HK-2 (cell line): Measurements from ENCODE around the gene VPREB1.
"Not testable (repeated sequence)": the region's sequence is repeated elsewhere in the genome, so short reads cannot be mapped to it uniquely, and the experiment has no call there.

Experiments used
- DNase-seq: peaks from one replicate; pipeline ENCODE4 v3.0.0-alpha.2; 2018; ENCODE audit not compliant: unreplicated experiment

Gene VPREB1

DNA sequence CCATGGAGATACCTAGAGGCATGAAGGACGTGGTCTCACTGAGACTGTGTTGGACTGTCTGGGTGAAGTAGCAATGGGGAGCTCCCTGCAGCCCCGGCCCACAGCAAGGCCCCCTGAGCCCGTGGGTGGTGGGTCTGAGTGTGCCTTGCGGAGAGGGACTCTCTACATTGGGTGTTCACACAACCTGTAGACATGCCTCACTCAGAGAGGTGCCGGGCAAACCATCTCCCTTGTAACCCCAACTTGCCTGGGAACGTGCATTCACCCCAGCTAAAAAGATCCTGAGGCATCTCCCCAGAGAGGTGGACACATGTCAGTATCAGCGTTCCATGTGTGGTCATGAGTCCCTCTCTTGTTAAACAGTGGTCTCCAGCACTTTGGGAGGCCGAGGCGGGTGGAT, 2.1 kb downstream of the VPREB1 start:
- DNase-seq = no peak

DNA sequence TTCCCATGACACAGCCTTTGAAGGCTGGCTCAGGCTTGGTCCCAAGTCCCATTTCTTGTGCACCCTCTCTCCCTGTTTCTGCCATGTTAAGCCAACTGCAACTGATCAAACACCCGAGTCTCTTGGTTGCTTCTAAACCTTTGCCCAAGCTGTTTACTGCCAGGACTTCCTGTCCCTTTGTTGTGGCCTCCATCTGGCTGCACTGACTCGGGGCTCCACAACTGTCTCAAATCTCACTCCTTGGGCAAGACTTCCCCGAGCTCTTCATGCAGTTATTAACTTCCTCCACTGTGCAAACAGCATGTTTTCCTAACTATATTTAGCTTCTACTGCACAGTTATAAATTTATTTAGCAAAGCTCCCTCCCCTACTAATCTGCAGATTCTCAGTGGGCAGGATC, 4.3 kb downstream of the VPREB1 start:
- DNase-seq = no peak

DNA sequence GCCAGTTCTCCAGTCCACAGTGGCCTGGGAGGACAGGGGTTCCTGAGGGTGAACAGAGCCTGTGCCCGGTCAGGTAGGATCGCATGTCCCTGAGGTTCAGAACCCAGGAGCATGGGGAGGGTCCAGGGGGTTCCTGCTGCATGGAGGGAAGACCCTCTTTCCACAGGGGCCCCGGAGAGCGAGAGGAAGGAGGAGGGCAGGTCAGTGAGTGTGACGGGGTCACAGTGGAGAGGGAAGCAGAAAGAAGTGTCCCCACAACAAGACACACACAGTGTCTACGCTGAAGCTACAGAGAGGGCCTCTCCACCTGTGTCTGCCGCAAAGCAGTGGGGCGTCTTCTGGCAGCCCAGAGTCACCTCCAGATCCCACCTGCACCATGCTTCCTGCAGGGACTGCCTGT, 6.1 kb downstream of the VPREB1 start:
- DNase-seq = not testable (repeated sequence)

GRCh38 chr22:22256133-22256532, 11.5 kb downstream of the VPREB1 start:
- DNase-seq = not testable (repeated sequence)

GRCh38 chr22:22258597-22259415, 14.2 kb downstream of the VPREB1 start:
- DNase-seq = not testable (repeated sequence)

GRCh38 chr22:22260169-22260568, 15.6 kb downstream of the VPREB1 start:
- DNase-seq = not testable (repeated sequence)

GRCh38 chr22:22260586-22260985, 16.0 kb downstream of the VPREB1 start:
- DNase-seq = not testable (repeated sequence)

DNA sequence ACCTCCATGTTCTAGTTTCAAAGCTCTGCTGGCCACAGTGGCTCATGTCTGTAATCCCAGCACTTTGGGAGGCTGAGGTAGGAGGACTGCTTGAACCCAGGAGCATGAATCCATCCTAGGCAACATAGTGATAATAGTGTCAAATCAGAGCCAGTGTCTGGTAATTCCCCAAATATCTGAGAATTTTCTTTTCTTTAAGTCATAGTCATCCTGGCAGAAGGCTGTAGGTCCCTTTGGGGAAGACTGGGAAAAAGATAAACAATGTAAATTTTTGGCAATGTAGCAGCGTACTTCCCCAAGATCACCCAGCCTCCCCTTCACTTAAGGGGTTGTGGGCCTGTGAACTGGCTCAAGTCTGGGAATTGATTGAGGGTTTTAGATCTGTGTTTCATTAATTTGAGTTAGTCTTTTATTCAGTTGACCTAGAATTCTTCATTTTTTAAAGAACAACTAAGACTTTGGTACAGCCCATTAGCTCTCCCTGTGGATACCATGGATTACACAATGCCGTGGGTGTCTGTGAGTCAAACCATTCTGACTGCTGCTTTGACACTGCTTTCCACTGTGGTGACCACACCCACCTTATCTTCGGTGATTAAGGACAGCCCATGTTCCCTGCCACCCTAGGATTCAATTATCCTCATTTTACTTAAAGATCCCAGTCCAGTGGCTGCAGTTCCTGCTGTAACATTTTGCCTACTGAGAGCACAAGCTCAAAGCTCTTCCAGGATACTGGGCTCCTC, 17.9 kb downstream of the VPREB1 start:
- not testable (repeated sequence) for DNase-seq

GRCh38 chr22:22263823-22264222, 19.2 kb downstream of the VPREB1 start:
- not testable (repeated sequence) for DNase-seq

GRCh38 chr22:22270036-22270676, 25.6 kb downstream of the VPREB1 start:
- DNase-seq = not testable (repeated sequence)

- DNase-seq = not testable (repeated sequence)
Measured at GRCh38 chr22:22277423-22277822, 32.8 kb downstream of the VPREB1 start.

DNA sequence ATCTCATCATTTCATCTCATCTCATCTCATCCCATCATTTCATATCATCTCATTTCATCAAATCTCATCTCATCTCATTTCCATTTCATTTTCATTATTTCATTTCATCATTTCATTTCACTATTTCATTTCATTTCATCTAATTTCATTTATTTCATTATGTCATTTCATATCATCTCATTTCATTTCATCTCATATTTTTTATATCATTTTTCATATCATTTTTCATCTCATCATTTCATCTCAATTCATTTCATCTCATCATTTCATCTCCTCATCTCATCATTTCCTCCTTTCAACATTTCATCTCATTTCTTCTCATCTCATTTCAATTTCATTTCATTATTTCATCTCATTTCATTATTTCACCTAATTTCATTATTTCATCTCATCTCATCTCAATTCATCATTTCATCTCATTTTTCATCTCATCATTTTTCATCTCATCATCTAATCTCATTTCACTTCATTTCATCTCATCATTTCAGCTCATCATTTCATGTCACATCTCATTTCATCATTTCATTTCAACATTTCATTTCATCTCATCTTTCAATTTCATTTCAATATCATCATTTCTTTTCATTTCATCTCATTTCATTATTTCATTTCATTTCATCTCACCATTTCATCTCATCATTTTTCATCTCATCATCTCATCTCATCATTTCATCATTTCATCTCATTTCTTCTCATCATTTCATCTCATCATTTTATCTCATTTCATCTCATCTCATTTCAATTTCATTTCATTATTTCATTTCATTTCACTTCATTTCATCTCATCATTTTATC, 40.6 kb downstream of the VPREB1 start:
- not testable (repeated sequence) for DNase-seq

DNA sequence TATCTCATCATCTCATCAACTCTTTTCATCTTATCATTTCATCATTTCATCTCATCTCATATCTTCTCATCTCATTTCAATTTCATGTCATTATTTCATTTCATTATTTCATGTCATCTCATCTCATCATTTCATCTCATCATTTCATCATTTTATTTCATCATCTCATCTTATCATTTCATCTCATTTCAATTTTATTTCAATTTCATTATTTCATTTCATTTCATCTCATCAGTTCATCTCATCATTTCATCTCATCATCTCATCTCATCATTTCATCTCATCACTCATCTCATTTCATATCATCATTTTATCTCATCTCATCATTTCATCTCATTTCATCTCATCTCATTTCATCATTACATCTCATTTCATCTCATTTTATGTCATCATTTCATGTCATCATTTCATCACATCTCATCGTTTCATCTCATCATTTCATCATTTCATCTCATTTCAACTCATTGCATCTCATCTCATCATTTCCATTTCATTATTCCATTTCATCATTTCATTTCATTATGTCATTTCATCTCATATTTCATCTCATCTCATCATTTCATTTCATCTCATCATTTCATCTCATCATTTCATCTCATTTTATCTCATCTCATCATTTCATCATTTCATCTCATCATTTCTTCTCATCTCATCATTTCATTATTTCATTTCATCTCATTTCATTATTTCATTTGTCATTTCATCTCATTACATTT, 42.0 kb downstream of the VPREB1 start:
- not testable (repeated sequence) for DNase-seq

GRCh38 chr22:22287106-22287626, 42.6 kb downstream of the VPREB1 start:
- DNase-seq = not testable (repeated sequence)

GRCh38 chr22:22289666-22290065, 45.1 kb downstream of the VPREB1 start:
- not testable (repeated sequence) for DNase-seq

- not testable (repeated sequence) for DNase-seq
Measured at GRCh38 chr22:22291129-22291806, 46.7 kb downstream of the VPREB1 start.

DNA sequence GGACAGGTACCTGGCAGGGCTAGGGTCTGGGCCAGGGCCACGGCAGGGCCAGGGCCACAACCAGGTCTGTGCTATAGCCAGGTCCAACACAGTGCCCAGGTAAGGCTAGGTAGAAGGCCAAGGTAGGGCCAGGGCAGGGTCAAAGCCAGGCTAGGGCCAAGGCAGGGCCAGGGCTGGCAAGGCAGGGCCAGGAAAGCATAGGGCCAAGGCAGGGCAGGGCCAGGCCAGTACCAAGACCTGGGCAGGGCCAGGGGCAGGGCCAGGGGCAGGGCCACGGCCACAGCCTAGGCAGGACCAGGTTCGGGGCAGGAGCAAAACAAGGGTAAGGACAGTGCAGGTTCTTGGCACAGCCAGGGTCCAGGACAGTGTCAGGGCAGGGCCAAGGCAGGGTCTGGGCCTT, 48.1 kb downstream of the VPREB1 start:
- DNase-seq = not testable (repeated sequence)

GRCh38 chr22:22293436-22293835, 48.9 kb downstream of the VPREB1 start:
- DNase-seq = not testable (repeated sequence)

DNA sequence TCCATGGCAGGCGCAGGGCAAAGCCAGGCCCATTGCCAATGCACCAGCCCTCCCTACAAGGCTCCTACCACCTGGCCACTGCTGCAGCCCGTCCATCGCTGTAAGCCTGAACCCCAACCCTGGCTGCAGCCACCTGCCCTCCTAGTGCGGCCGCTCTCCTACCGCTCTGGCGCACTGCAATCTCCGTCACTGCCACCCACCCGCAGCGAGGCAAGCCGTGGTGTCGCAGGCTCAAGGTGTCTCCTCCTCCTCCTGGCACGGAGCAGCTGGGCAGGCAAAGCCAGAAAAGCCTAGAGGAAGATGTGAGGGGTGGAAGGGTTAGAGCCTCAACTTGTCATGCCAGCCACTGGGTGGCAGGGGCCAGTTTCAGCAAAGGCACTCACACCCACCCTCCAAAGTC, 50.1 kb downstream of the VPREB1 start:
- not testable (repeated sequence) for DNase-seq
